ENCODE measurements around the gene RPL28.

Gene RPL28

DNA sequence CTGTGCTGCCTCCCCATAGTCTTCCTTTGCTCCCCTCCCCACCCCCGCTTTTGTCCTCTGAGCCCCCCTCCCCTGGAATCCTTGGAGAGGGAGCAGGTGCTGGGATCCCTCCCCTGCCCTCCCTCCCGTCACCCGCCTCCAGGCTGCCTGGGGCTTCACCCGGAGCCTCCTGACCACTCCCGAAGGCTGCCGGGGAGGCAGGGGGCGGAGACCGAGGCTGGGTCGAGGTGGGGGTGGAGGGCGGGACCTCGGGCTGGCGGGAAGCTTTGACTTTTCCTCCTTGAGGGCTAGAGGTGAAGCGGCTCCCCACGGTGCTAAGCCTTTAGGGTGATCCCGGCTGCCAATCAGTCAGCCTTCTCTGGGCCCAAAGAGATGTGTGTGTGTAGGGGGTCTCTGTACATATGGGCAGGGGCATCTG, 44.6 kb upstream of the RPL28 start:
- H3K9me3 ChIP-seq = no peaks in the 10 kb centered on the region
- TF ChIP-seq, protein P1, sequence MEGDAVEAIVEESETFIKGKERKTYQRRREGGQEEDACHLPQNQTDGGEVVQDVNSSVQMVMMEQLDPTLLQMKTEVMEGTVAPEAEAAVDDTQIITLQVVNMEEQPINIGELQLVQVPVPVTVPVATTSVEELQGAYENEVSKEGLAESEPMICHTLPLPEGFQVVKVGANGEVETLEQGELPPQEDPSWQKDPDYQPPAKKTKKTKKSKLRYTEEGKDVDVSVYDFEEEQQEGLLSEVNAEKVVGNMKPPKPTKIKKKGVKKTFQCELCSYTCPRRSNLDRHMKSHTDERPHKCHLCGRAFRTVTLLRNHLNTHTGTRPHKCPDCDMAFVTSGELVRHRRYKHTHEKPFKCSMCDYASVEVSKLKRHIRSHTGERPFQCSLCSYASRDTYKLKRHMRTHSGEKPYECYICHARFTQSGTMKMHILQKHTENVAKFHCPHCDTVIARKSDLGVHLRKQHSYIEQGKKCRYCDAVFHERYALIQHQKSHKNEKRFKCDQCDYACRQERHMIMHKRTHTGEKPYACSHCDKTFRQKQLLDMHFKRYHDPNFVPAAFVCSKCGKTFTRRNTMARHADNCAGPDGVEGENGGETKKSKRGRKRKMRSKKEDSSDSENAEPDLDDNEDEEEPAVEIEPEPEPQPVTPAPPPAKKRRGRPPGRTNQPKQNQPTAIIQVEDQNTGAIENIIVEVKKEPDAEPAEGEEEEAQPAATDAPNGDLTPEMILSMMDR (IDR thresholded peaks at IDR 0.05; ENCODE audit: low read depth, low read length) = no peak
- peak; percentile 83 for DNase-seq
- no peaks in the 10 kb centered on the region for H3K27me3 ChIP-seq
- peak overlapping the region; percentile 77 for H3K4me3 ChIP-seq (ENCODE audit: low read depth, low read length)
- peaks cover 9% of the 10 kb centered on the region; the same call in 1 of the 2 replicates for H3K36me3 ChIP-seq
- H3K4me1 ChIP-seq = peaks cover 4% of the 10 kb centered on the region

DNA sequence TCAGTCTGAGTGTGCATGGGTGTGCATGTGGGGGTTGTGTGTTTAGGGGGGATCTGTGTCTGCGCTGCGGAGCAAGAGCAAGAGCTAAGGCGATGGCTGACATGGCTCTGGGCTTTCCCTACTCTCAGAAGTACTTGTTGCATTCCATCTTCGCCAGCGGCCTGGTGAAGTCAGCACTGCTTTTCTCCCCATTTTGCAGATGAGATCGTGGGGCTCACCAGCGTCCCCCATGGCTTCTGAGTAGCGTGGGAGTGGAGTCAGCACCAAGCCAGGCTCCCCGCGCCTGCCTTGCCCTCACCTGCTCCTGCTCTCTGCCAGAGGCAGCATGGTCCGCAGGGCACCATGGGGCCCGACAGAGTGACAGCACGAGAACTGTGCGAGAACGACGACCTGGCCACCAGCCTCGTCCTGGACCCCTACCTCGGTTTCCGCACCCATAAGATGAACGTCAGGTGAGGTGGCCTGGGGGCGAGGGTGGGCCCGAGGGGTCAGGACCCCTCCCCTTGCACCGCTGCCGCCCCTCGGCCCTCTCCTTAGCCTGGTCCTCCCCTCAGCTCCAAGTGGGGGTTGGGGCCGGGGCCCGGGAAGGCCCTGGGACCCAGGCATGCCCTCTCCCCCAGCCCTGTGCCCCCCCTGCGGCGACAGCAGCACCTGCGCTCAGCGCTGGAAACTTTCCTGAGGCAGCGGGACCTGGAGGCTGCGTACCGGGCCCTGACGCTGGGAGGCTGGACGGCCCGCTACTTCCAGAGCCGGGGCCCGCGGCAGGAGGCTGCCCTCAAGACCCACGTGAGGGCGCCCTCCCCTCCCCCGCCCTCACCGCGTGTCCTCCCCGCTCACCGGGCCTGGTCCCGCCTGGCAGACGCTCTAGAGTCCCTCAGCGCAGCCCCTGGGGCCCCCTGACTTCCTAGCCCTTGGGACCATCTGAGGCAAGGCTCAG, 43.9 kb upstream of the RPL28 start:
- TF ChIP-seq, protein P1 (IDR thresholded peaks at IDR 0.05; ENCODE audit: low read depth, low read length) = no peak
- DNase-seq = no peak

DNA sequence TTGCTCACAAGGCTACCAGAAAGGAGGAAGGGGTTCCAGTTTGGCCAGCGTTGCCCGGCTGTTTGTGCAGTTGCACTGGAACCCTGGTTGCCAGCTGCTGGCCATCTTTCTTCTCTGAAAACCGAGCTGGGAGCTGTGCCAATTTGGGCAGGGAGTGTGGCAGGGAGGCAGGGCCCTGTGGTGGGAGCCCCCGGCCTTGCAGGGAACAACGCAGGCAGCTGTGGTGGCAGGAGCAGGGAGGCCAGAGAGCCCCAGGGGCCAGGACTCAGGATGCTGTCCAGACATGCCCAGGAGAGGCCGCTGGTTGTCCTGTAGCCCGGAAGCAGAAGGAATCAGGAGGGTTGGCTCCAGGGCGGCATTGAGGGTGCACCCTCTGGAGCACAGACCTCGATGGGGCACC, 41.3 kb upstream of the RPL28 start:
- Histone ChIP-seq H3K27me3 (no peaks in the 10 kb centered on the region), H3K36me3 (peaks cover 9% of the 10 kb centered on the region; the same call in 1 of the 2 replicates), H3K4me1 (peaks cover 4% of the 10 kb centered on the region), H3K9me3 (no peaks in the 10 kb centered on the region), H3K4me3 (ENCODE audit: low read depth, low read length) (no peak overlapping the region)
- DNase-seq = peak; percentile 66
- TF ChIP-seq, protein P1 (IDR thresholded peaks at IDR 0.05; ENCODE audit: low read depth, low read length) = peak; percentile 25

More for the DNA sequence above, 43.9 kb upstream of the RPL28 start:
- Histone ChIP-seq H3K4me3 (ENCODE audit: low read depth, low read length) (peak overlapping the region; percentile 19), H3K4me1 (peaks cover 4% of the 10 kb centered on the region), H3K27me3 (no peaks in the 10 kb centered on the region), H3K36me3 (peaks cover 9% of the 10 kb centered on the region; the same call in 1 of the 2 replicates), H3K9me3 (no peaks in the 10 kb centered on the region)

DNA sequence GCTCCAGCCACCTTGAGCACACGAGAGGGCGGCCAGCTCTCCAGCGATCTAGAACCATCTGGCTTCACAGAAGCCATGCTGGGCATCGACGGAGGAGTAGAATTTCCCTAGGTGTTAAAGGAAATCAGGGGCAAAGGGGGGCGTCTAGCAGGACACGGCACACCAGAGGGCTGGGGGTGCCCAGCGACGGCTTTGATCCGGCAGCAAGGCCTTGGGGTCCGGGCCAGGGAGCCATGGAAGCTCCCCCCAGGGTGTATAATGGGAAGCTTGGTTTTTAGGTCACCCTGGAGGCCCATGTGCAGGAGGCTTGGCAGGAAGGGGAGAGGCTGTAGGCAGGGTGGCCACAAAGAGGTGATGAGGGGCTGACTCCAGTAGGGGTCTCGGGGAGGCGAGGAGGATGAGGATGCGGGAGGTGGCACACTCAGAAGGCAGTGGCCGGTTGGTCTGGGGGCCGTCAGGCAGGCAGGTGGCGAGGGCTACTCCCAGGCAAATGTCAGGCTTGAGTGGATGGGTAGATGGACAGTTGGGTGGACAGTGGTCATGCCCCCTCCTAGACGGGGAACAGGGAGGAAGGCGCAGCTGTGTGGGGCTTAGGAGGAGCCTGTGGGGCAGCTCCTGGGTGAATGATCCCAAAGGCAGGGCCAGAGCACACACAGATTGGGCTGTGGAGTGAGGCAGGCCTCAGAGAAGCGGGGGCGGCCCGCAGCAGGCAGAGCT, 40.5 kb upstream of the RPL28 start:
- H3K27me3 ChIP-seq = no peaks in the 10 kb centered on the region
- no peak for DNase-seq
- no peaks in the 10 kb centered on the region for H3K9me3 ChIP-seq
- no peak overlapping the region for H3K4me3 ChIP-seq (ENCODE audit: low read depth, low read length)
- TF ChIP-seq, protein P1 (IDR thresholded peaks at IDR 0.05; ENCODE audit: low read depth, low read length) = no peak
- peaks cover 4% of the 10 kb centered on the region for H3K4me1 ChIP-seq
- H3K36me3 ChIP-seq = peaks cover 9% of the 10 kb centered on the region; the same call in 1 of the 2 replicates

DNA sequence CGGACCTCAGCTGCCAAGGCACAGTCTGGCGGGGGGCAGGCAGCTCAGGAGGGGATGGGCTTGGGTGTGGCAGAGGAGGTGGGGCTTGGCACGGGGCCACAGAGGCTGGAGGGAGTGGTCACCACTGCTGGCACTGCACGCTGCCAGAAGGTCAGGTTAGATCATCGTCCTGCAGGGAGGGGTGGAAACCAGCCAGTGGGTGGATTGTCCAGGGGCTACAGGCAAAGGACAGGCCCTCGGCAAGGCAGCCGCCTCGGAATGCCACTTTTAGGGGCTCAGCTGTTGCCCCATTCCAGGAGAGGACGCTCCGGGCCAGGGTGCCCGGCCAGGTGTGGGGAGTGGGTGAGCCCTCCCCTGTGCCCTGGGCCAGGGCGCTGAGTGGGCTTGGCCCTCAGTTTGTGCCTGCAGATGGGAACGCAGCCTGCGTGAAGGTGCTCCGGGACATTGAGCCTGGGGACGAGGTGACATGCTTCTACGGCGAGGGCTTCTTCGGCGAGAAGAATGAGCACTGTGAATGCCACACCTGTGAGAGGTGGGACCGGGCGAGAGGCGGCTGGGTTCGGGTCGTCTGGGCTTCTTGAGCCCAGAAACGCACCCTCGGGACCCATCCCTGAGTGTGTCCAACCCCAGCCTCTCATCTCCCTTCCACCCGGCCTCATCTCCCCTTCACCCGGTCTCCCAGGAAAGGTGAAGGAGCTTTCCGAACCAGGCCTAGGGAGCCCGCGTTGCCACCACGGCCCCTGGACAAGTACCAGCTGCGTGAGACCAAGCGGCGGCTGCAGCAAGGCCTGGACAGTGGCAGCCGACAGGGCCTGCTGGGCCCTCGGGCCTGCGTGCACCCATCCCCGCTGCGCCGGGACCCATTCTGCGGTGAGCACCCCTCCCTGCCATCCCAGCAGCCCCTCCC, 39.7 kb upstream of the RPL28 start:
- no peaks in the 10 kb centered on the region for H3K27me3 ChIP-seq
- TF ChIP-seq, protein P1 (IDR thresholded peaks at IDR 0.05; ENCODE audit: low read depth, low read length) = no peak
- H3K4me3 ChIP-seq (ENCODE audit: low read depth, low read length) = no peak overlapping the region
- H3K4me1 ChIP-seq = peaks cover 4% of the 10 kb centered on the region
- no peaks in the 10 kb centered on the region for H3K9me3 ChIP-seq
- H3K36me3 ChIP-seq = peaks cover 9% of the 10 kb centered on the region; the same call in 1 of the 2 replicates
- peak; percentile 60 for DNase-seq

Data from BE2C (cell line).